Iris pigment epithelial cell (primary cell): ENCODE data around the gene C6orf132.
"Not testable (repeated sequence)": the region's sequence is repeated elsewhere in the genome, so short reads cannot be mapped to it uniquely, and the experiment has no call there.

Experiments
- DNase-seq: peaks from one replicate; pipeline ENCODE4 v3.0.0-alpha.2; 2011; ENCODE audit warnings: low read depth

Gene C6orf132

GRCh38 chr6:42142118-42142835, at the start of gene C6orf132:
Gene C6orf132 (minus strand): TSS chr6:42142620. CDS start chr6:42142444, 176 bp downstream.
- peak; percentile 63 for DNase-seq

- peak; percentile 74 for DNase-seq
Measured at GRCh38 chr6:42190554-42191183, 48.2 kb upstream of the C6orf132 start.

DNA sequence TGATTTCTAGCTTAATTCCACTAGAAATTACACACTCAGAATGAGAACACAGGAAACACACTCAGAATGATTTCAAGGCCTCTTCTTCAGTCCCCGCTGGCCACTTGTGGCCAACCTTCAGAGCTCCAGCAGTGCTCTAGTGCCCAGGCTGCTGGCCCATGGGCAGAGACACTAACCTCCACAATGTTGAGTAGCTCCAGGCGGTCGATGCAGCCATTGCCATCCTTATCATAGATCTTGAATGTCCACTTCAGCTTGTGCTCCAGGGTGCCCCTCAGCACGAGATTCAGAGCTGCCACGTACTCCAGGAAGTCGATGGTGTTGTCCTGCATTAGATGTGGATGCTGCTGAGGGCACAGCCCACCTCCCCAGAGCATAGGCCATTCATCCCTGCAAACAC, 46.0 kb upstream of the C6orf132 start:
- no peak for DNase-seq

DNA sequence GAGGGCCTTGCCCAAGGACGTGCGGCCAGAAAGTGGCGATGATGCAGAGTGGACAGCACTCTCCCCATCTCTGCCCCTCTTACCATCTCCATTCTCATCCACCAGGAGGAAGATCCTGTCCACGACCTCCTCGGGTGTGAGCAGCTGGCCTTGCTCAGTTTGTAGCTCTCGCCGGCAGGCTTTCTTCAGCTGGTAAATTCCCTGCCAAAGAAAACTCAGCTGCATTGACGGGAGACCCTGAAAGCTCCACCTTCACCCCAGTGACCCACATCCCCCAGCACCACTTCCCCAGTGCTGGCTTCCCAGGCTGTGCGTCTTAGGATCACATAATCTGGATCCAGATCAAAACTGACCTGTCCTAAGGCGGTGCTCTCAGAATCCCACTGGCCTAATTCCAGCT, 43.2 kb upstream of the C6orf132 start:
- no peak for DNase-seq

GRCh38 chr6:42184475-42184874, 42.1 kb upstream of the C6orf132 start:
- DNase-seq: no peak

GRCh38 chr6:42182101-42182500, 39.7 kb upstream of the C6orf132 start:
- DNase-seq: no peak

DNA sequence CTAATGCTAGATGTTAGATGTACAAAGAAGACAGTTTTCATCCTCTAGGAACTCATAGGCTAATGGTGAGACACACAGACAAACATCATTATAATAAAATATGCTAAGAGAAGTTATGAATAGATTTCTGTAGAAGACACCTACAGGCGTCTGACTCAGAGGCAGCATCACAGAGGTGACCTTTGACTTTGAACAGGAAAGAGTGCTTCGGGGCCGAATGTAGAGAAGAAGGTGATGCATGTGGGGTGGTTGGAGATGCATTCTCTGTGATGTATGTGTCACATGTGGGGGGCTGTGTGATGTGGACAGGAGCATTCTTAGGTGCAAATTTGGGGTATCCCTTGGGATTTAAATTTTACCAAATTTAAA, 37.5 kb upstream of the C6orf132 start:
- no peak for DNase-seq

- DNase-seq: no peak
Measured at GRCh38 chr6:42179261-42179944, 37.0 kb upstream of the C6orf132 start.

DNA sequence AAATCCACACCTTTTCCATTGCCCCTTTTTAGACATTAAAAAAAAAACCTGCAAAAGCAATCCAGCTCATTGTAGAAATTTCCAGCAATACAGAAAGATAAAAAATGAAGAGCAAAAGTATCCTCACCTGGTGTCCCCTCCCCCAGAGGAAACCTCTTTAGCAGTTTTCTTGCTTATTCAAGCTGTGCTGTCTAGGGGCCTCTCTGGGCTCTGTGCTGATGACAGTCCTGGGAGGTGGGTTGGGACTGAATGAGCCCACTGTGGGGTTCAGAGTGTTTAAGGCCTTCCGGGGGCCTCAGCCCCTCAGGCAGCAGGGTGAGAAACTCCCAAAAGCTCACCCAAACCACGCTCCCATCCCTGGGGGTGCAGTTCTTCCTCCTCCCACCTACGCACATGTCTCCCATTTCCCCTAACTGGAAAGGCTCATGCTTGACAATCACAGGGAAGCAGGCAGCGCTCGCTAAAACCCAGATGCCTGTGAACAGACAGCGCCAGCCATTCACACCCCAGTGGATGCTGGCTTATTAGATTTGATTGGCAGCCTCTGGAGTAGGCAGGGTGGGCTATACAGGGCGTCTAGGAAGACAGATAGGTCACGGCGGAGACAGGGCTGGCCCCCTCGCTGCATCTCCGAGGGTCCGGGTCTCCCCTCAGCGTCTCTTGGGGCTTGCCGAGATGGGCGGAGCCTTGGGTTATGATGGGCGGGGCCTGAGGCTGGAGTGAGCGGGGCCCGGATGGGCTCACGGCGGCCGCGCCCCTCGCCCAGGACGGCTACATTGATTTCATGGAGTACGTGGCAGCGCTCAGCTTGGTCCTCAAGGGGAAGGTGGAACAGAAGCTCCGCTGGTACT, 35.3 kb upstream of the C6orf132 start:
- no peak for DNase-seq

DNA sequence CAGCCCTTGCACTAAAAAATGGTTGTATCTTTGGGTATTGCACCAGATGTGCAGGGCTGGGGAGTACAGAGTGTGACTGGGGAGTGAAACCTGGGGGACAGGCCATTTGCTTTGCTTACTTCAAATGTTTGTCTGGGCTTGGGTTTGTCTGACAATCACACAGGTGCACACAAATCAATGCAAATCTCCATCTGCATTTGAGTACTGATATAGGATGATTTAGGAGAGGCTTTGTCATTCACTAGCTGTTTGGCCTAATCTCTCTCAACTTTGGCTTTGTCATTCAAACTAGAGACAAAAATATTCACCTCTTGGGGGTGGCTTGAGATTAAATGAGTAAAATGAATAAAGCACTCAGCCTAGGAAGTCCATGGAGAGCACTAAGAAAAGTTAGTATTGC, 34.6 kb upstream of the C6orf132 start:
- DNase-seq: no peak

DNA sequence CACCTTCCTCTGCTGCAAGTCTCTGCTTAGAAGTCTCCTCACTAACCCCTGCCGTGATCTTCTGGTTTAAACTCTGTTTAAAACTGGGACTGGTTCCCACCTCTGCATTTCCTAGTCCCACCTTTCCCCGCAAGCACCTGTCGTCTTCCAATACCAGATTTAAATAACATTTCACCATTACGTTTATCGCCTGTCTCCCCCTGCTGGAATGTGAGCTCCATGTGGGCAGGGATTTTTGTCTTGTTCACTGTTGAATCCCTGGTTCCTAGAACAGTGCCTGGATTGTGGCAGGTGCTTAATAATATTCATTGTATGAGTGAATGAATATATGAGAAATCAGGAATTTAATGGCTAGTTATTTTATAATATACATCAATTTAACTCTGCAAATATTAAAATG, 33.4 kb upstream of the C6orf132 start:
- DNase-seq: no peak

- no peak for DNase-seq
Measured at GRCh38 chr6:42173101-42173500, 30.7 kb upstream of the C6orf132 start, which contains the start of gene GUCA1A. Gene GUCA1A (plus strand): TSS chr6:42173364. CDS start chr6:42173614, 250 bp downstream.

GRCh38 chr6:42171813-42172581, 29.6 kb upstream of the C6orf132 start:
- DNase-seq: no peak

- DNase-seq: not testable (repeated sequence)
Measured at GRCh38 chr6:42169780-42170179, 27.4 kb upstream of the C6orf132 start.

GRCh38 chr6:42168650-42169049, 26.2 kb upstream of the C6orf132 start:
- no peak for DNase-seq

GRCh38 chr6:42166444-42167141, 24.2 kb upstream of the C6orf132 start:
- peak; percentile 60 for DNase-seq

- DNase-seq: peak; percentile 17
Measured at GRCh38 chr6:42165016-42165415, 22.6 kb upstream of the C6orf132 start.

- peak; percentile 10 for DNase-seq
Measured at GRCh38 chr6:42163981-42164380, 21.6 kb upstream of the C6orf132 start.

DNA sequence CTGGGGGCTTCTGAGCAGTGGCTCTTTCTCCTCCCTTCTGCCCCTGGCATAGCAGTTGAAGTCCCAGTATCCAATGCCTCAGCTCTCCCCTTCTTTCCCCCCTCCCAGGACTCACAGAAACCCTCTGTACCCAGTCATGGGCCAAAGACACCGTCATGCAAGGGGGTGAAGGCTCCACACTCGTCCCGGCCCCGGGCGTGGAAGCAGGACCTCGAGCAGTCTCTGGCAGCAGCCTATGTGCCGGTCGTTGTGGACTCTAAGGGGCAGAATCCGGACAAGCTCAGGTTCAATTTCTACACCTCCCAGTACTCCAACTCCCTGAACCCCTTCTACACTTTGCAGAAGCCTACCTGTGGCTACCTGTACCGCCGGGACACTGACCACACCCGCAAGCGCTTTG, 20.4 kb upstream of the C6orf132 start:
- no peak for DNase-seq

DNA sequence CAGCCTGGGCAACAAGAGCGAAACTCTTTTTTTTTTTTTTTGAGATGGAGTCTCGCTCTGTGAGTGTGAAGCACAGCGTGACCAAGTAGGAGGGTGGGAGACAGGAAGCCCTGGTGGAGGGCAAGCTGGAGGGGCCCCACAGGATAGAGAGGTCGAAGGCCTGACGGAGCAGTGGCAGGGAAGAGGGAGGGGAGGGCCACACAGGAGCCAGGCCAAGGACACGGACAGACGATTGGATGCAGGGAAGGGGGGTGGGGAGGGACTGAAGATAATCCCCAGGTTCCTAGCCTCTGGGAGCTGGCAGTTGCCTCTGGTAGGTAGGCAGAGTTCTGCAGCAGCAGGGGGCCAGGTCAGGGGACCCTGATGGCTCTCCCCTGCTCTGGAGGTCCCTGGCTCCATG, 20.0 kb upstream of the C6orf132 start:
- no peak for DNase-seq
